Smooth muscle cell (in vitro differentiated cells): ENCODE data around the gene FGFRL1. TPM values are rescaled to one million over a fixed set of nuclear protein-coding genes. Genes with fewer than 3 reads are reported as not detected.

Experiments used
- DNase-seq: peaks from one replicate; lab custom pipeline; 2025; ENCODE audit not compliant: unreplicated experiment; lab: John Stamatoyannopoulos, UW
- H2AFZ ChIP-seq: fragments of 200-600 bp; sonication (generic); 2 replicates; pipeline ENCODE4 v1.6.0; 2016; ENCODE audit warnings: antibody characterized with exemption, low read depth, mild to moderate bottlenecking
- H3F3A ChIP-seq: fragments of 200-600 bp; sonication (generic); 2 replicates; pipeline ENCODE4 v1.6.0; 2017; ENCODE audit warnings: antibody characterized with exemption, low read depth
- H3K27ac ChIP-seq: fragments of 200-600 bp; sonication (generic); 2 replicates; pipeline ENCODE4 v1.5.1; 2016; ENCODE audit warnings: low read depth, mild to moderate bottlenecking
- H3K27me3 ChIP-seq: fragments of 200-600 bp; sonication (generic); 2 replicates; pipeline ENCODE4 v1.6.1; 2016; ENCODE audit warnings: low read depth, mild to moderate bottlenecking
- H3K36me3 ChIP-seq: fragments of 200-600 bp; sonication (generic); 2 replicates; pipeline ENCODE4 v1.5.1; 2016; ENCODE audit warnings: low read depth
- H3K4me1 ChIP-seq: fragments of 200-600 bp; sonication (generic); 2 replicates; pipeline ENCODE4 v1.5.1; 2016; ENCODE audit warnings: low read depth
- H3K4me2 ChIP-seq: fragments of 200-600 bp; sonication (generic); 2 replicates; pipeline ENCODE4 v1.6.0; 2016; ENCODE audit warnings: mild to moderate bottlenecking
- H3K4me3 ChIP-seq: fragments of 200-600 bp; sonication (generic); 2 replicates; pipeline ENCODE4 v1.5.1; 2016; ENCODE audit warnings: mild to moderate bottlenecking
- H3K79me2 ChIP-seq: fragments of 200-600 bp; sonication (generic); 2 replicates; pipeline ENCODE4 v1.6.0; 2016; ENCODE audit warnings: low read depth, mild to moderate bottlenecking
- H3K9ac ChIP-seq: fragments of 200-600 bp; sonication (generic); 2 replicates; pipeline ENCODE4 v1.6.0; 2016; ENCODE audit warnings: low read depth
- H3K9me3 ChIP-seq: fragments of 200-600 bp; sonication (generic); replicated peaks from 2 replicates; pipeline ENCODE4 v1.5.1; 2016; ENCODE audit warnings: low read depth
- H4K20me1 ChIP-seq: fragments of 200-600 bp; sonication (generic); 2 replicates; pipeline ENCODE4 v1.6.0; 2016; ENCODE audit warnings: low read depth
- WGBS: methylation state at CpG from one replicate; pipeline ENCODE4 v1.1.7; 2016; ENCODE audit warnings: low lambda C conversion rate; 5-methylcytosine and 5-hydroxymethylcytosine counted together
- polyA plus RNA-seq: library from polyadenylated mRNA; unstranded; fragments of >200 nt; fragmentation: Nextera tagmentation; extraction: Ambion mirVana; gene quantifications from 2 replicates; pipeline ENCODE4 v1.2.1, GENCODE V29; 2016
- total RNA-seq: library from RNA; depleted of rRNA; stranded (reverse); fragments of >200 nt; gene quantifications from 2 replicates; pipeline ENCODE4 v1.2.3, GENCODE V29; 2014
- TF ChIP-seq, protein P1 (sequence below): fragments of 200-600 bp; sonication (generic); IDR thresholded peaks from 2 replicates; pipeline ENCODE4 v1.5.1; 2017; ENCODE audit warnings: borderline replicate concordance, mild to moderate bottlenecking, antibody characterized with exemption; ENCODE audit not compliant: insufficient read depth, poor library complexity, severe bottlenecking

FGFRL1 gene
- total and polyA plus RNA-seq, 2 experiments from 2014 or later = 16.1 to 30.7 TPM

DNA sequence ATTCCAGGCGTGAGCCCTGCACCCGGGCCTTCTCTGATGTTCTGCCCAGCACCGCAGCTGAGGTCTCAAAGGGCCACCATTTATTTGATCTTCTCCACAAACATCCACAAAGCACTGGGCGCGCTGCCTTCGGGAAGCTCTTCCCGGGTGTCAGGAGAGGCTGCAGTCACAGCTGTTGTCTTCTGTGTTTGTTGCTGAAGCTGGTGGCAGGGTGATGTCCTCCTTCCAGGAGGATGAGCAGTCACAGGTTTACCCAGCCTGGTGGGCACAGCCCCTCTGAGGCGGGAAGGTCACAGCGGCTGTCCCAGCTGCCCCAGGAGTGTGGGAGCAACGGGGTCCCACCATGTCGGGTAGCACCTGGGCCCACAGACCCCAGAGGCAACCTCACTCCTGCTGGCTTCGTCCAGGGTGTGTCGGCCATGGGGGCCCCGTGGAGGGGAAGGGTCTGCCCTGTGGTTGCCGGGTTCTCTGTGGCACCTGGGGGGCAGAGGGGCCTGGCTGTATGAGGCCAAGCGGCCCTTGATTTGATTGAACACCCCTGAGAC lies 27.6 kb downstream of the FGFRL1 start:
- Histone ChIP-seq H3K4me3 (no peak overlapping the region), H3K79me2 (no peaks in the 10 kb centered on the region), H3K27ac (no peak overlapping the region), H4K20me1 (no peaks in the 10 kb centered on the region), H3K36me3 (no peaks in the 10 kb centered on the region), H3K4me1 (peaks cover 17% of the 10 kb centered on the region), H3K9me3 (no peaks in the 10 kb centered on the region), H3K9ac (no peak overlapping the region), H3K4me2 (no peak overlapping the region), H2AFZ (no peak overlapping the region), H3K27me3 (no peaks in the 10 kb centered on the region), H3F3A (no peaks in the 10 kb centered on the region)
- WGBS = 91% methylated on average over 16 of the region's 16 CpGs
- no peak for DNase-seq
- TF ChIP-seq, protein P1, sequence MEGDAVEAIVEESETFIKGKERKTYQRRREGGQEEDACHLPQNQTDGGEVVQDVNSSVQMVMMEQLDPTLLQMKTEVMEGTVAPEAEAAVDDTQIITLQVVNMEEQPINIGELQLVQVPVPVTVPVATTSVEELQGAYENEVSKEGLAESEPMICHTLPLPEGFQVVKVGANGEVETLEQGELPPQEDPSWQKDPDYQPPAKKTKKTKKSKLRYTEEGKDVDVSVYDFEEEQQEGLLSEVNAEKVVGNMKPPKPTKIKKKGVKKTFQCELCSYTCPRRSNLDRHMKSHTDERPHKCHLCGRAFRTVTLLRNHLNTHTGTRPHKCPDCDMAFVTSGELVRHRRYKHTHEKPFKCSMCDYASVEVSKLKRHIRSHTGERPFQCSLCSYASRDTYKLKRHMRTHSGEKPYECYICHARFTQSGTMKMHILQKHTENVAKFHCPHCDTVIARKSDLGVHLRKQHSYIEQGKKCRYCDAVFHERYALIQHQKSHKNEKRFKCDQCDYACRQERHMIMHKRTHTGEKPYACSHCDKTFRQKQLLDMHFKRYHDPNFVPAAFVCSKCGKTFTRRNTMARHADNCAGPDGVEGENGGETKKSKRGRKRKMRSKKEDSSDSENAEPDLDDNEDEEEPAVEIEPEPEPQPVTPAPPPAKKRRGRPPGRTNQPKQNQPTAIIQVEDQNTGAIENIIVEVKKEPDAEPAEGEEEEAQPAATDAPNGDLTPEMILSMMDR = no peak

DNA sequence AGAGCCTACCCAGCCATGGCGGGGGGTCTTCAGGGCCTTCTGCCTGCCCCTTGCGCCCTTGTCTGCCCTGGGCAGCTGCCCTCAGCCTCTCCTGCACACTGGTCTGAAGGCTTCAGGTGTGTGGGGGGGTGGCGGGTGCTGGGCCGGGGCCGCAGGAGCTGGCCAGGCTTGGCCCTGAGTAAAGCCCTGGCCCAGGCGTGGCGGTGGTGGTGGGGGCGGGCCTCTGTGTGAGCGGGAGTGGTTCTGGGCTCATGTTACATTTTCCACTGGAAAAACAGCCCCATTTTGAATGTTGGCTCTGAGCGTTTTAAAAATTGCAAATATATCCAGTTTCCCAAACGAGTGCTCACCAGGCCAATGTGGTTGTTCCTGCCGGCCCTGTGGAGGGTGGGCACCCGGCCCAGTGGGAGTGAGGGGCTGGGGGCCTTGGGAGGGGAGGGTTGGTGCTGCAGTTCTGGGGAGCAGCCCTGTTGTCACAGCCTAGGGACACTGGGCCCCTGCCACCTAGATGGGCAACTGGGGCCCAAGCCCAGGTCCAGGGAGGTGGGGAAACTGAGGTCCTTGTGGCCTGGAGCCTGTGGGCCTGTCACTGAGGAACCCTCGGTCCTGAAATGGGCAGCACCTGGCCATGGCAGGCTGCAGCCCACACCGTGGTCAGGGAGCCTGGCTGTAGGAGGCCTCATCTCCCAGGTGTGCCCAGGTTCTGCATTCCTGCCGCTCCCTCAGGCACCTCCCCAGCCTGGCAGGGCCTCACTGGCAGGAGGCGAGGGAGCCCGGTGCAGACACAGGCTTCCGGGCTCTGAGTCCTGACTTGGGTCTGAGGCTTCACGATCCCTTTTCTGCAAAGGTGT lies 28.3 kb downstream of the FGFRL1 start:
- H3K4me2 ChIP-seq = peak overlapping the region; percentile 27
- TF ChIP-seq, protein P1 = no peak
- H3K27ac ChIP-seq = no peak overlapping the region
- H3K9ac ChIP-seq = no peak overlapping the region
- peaks cover 24% of the 10 kb centered on the region for H3K4me1 ChIP-seq
- H3K4me3 ChIP-seq = no peak overlapping the region
- no peaks in the 10 kb centered on the region for H3K27me3 ChIP-seq
- 75% methylated on average over 17 of the region's 20 CpGs for WGBS
- no peaks in the 10 kb centered on the region for H4K20me1 ChIP-seq
- H3K36me3 ChIP-seq = no peaks in the 10 kb centered on the region
- H2AFZ ChIP-seq = no peak overlapping the region
- H3K79me2 ChIP-seq = no peaks in the 10 kb centered on the region
- H3F3A ChIP-seq = no peaks in the 10 kb centered on the region
- no peaks in the 10 kb centered on the region for H3K9me3 ChIP-seq
- DNase-seq = peak; percentile 22

DNA sequence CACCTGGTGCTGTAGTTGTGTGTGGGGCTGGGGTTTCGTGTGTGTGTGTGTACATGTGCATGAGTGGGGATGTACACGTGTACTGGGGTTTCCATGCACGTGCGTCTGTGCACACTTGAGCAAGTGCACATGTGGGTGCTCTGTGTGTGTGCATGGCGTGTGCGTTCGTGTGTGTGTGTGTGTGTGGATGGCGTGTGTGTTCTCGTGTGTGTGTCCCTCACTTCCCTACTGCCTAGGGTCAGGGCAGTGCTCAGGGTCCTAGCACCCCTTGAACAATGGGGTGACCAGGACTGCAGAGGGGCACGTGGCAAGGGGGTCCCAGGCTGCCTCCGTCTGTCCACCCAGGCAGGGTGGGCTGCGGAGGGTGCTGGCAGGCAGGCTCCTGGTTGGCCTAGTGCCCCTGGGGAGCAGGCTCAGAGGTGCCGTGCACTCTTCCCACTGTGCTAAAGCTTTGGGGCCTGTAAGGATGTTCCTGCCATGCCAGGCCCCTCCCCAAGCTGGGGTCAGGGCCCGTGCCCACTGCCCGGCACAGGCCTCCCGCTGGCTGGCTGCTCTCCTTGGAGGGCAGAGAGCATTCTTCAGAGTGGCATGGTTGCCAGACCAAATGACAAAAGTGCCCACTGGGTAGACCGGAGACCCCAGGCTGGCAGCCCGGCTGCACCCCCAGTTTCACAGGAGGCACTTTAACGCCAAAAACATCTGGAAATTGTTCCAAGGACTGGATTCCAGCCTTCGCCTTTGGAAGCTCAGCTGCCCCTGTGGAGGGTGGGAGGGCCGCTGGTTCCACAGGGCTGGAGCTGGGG lies 29.1 kb downstream of the FGFRL1 start:
- Histone ChIP-seq H3K9me3 (no peaks in the 10 kb centered on the region), H3K36me3 (no peaks in the 10 kb centered on the region), H3F3A (no peaks in the 10 kb centered on the region), H3K9ac (no peak overlapping the region), H2AFZ (no peak overlapping the region), H3K79me2 (no peaks in the 10 kb centered on the region), H3K27me3 (no peaks in the 10 kb centered on the region), H4K20me1 (no peaks in the 10 kb centered on the region), H3K4me2 (no peak overlapping the region), H3K4me1 (peaks cover 26% of the 10 kb centered on the region), H3K27ac (no peak overlapping the region), H3K4me3 (no peak overlapping the region)
- no peak for DNase-seq
- TF ChIP-seq, protein P1 = no peak
- WGBS = 97% methylated on average over 21 of the region's 21 CpGs
